ENCODE results near the gene PTPRK.

Gene PTPRK

DNA sequence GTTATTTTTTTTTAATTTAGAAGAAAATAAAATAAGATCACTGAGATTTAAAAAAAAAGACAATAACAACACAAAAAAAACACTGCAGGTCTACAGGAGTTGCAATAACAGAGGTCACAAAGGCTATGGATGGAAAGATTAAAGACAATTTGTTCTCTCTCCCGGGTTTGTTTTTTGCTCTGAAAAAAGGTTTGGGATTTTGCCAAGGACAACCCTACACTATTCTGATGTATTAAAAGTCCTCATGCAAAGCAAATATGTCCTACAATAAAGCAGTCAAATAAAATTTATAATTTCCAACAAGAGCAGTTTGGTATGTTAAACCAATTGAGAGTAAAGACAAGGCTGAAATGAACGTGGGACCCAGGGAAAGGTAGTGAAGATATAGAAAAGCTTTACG is 55.6 kb downstream of the PTPRK start:
- FAIRE-seq, result no peak
- no peak for DNase-seq (ENCODE audit: insufficient read length, low spot score)
- TF ChIP-seq TAF1 (IDR thresholded peaks at IDR 0.05; ENCODE audit: low read depth, low read length), result no peak
- no peak for TF ChIP-seq POLR2A (IDR thresholded peaks at IDR 0.05; ENCODE audit: low read depth, low read length)
- TF ChIP-seq PAX5 (IDR thresholded peaks at IDR 0.05; ENCODE audit: insufficient read depth, low read length, severe bottlenecking), result no peak
- TF ChIP-seq POLR2AphosphoS5 (IDR thresholded peaks at IDR 0.05; ENCODE audit: low read depth, low read length), result no peak
- TF ChIP-seq POU2F2 (IDR thresholded peaks at IDR 0.05; ENCODE audit: low read depth, low read length), result no peak
- TF ChIP-seq SPI1 (IDR thresholded peaks at IDR 0.05; ENCODE audit: low read depth, low read length), result no peak

GRCh38 chr6:128463942-128464341 is 56.5 kb downstream of the PTPRK start:
- no peak for FAIRE-seq
- TF ChIP-seq POLR2AphosphoS5 (IDR thresholded peaks at IDR 0.05; ENCODE audit: low read depth, low read length), result no peak
- no peak for TF ChIP-seq TAF1 (IDR thresholded peaks at IDR 0.05; ENCODE audit: low read depth, low read length)
- no peak for TF ChIP-seq POLR2A (IDR thresholded peaks at IDR 0.05; ENCODE audit: low read depth, low read length)
- TF ChIP-seq POU2F2 (IDR thresholded peaks at IDR 0.05; ENCODE audit: low read depth, low read length), result no peak
- no peak for TF ChIP-seq SPI1 (IDR thresholded peaks at IDR 0.05; ENCODE audit: low read depth, low read length)
- no peak for TF ChIP-seq PAX5 (IDR thresholded peaks at IDR 0.05; ENCODE audit: insufficient read depth, low read length, severe bottlenecking)
- no peak for DNase-seq (ENCODE audit: insufficient read length, low spot score)

DNA sequence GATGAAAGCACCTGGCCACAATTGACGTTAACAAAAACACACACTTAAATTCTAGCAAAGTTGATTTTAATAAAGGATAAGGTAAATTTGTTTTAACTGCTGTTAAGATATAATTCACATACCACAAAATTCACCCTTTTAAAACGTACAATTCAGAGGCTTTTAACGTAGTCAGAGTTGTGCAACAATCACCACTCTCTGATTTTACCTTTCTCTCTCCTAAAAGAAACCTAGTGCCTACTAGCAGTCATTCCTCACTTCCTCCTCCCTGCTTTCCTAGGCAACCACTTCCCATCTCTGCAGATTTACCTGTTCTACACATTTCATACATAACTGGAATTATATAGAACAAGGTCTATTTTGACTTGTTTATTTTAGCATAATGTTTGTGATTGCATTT is 58.9 kb downstream of the PTPRK start:
- TF ChIP-seq SPI1 (IDR thresholded peaks at IDR 0.05; ENCODE audit: low read depth, low read length), result no peak
- no peak for TF ChIP-seq TAF1 (IDR thresholded peaks at IDR 0.05; ENCODE audit: low read depth, low read length)
- no peak for TF ChIP-seq POLR2A (IDR thresholded peaks at IDR 0.05; ENCODE audit: low read depth, low read length)
- TF ChIP-seq PAX5 (IDR thresholded peaks at IDR 0.05; ENCODE audit: insufficient read depth, low read length, severe bottlenecking), result no peak
- TF ChIP-seq POU2F2 (IDR thresholded peaks at IDR 0.05; ENCODE audit: low read depth, low read length), result no peak
- FAIRE-seq, result no peak
- DNase-seq (ENCODE audit: insufficient read length, low spot score), result no peak

- DNase-seq (ENCODE audit: insufficient read length, low spot score) (no peak), FAIRE-seq (no peak)
- TF ChIP-seq POLR2A (IDR thresholded peaks at IDR 0.05; ENCODE audit: low read depth, low read length) (no peak), POLR2AphosphoS5 (IDR thresholded peaks at IDR 0.05; ENCODE audit: low read depth, low read length) (no peak), SPI1 (IDR thresholded peaks at IDR 0.05; ENCODE audit: low read depth, low read length) (no peak), POU2F2 (IDR thresholded peaks at IDR 0.05; ENCODE audit: low read depth, low read length) (no peak)
Measured at GRCh38 chr6:128456510-128457230, 63.7 kb downstream of the PTPRK start.

GRCh38 chr6:128455959-128456358 is 64.4 kb downstream of the PTPRK start:
- no peak for DNase-seq (ENCODE audit: insufficient read length, low spot score)
- FAIRE-seq, result no peak
- TF ChIP-seq POLR2A (IDR thresholded peaks at IDR 0.05; ENCODE audit: low read depth, low read length) (no peak), PAX5 (IDR thresholded peaks at IDR 0.05; ENCODE audit: insufficient read depth, low read length, severe bottlenecking) (no peak), POU2F2 (IDR thresholded peaks at IDR 0.05; ENCODE audit: low read depth, low read length) (no peak), TAF1 (IDR thresholded peaks at IDR 0.05; ENCODE audit: low read depth, low read length) (no peak), POLR2AphosphoS5 (IDR thresholded peaks at IDR 0.05; ENCODE audit: low read depth, low read length) (no peak), SPI1 (IDR thresholded peaks at IDR 0.05; ENCODE audit: low read depth, low read length) (no peak)

DNA sequence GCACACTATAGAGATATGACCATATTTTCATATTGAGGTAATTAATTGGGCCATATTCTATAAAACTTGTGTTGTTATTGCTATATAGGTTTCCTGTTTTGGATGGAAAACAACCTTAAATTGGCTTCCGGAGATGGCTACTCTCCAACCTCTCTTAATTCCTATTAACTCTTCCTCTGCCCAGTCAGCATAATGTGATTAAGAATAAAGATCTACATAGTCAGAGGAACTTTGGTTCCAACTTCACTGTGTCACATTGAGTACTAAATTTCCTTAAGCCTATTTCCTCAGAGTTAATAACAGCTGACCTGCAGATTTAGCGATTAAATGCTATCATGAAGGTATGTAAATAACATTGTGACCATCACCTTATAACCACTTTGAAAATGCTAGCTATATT is 67.7 kb downstream of the PTPRK start:
- TF ChIP-seq TAF1 (IDR thresholded peaks at IDR 0.05; ENCODE audit: low read depth, low read length) (no peak), POLR2A (IDR thresholded peaks at IDR 0.05; ENCODE audit: low read depth, low read length) (no peak)
- DNase-seq (ENCODE audit: insufficient read length, low spot score) (no peak), FAIRE-seq (no peak)

DNA sequence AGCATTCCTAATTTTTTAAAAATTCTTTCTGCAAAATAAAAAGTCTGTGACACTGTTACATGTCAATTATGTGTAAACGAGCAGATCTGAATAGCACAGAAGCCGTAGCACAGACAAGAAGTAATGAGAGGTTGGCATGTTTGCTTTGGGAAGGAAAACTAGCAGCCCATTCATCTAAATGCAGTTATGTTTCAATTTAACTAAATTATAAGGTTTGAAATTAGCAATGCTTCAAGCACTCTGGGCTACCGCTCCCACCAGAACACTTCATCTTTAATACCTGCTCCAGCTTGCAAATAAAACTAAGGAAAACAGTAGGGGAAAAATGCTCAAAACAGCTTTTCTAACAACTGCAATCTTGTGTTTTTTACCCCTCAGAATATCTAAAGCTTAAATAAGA is 73.9 kb downstream of the PTPRK start:
- DNase-seq (ENCODE audit: insufficient read length, low spot score), result no peak
- FAIRE-seq, result no peak
- no peak for TF ChIP-seq POU2F2 (IDR thresholded peaks at IDR 0.05; ENCODE audit: low read depth, low read length)
- TF ChIP-seq PAX5 (IDR thresholded peaks at IDR 0.05; ENCODE audit: insufficient read depth, low read length, severe bottlenecking), result no peak
- no peak for TF ChIP-seq POLR2A (IDR thresholded peaks at IDR 0.05; ENCODE audit: low read depth, low read length)
- no peak for TF ChIP-seq SPI1 (IDR thresholded peaks at IDR 0.05; ENCODE audit: low read depth, low read length)
- no peak for TF ChIP-seq POLR2AphosphoS5 (IDR thresholded peaks at IDR 0.05; ENCODE audit: low read depth, low read length)
- no peak for TF ChIP-seq TAF1 (IDR thresholded peaks at IDR 0.05; ENCODE audit: low read depth, low read length)

DNA sequence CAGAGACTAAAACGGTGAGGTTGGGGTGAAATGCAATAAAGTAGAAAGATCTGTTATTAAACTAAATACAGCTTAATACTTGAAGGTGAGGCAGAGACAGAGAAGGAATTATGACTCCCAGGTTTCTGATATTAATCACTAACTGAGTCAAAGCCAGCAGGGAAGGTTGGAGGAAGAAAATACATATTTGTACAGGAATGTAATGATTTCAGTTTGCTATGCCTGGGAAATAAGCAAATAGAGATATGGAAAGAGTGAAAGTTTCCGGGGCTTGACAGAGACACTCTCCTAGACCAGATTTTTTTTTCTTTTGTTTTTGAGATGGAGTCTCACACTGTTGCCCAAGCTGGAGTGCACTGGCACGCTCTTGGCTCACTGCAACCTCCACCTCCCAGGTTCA is 76.8 kb downstream of the PTPRK start:
- no peak for FAIRE-seq

DNA sequence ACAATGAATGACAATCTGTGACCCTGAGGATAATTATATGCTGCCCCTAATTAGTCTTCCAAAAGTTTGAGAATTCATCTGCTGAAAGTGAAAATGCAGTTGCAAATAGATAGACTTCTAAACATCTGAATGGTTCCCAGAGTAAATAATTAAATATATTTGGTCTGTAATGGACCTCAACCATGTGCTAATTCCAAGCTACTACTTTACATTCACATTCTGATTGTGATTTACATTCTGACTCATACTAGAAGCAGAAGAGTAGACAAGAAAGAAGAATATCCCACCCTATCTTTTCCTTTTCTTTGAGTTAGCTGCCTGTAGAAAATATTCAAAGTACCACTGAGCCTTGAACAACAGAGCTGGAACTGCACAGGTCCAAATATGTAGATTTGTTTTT is 80.8 kb downstream of the PTPRK start:
- no peak for DNase-seq (ENCODE audit: insufficient read length, low spot score)
- no peak for FAIRE-seq
- no peak for TF ChIP-seq TAF1 (IDR thresholded peaks at IDR 0.05; ENCODE audit: low read depth, low read length)
- no peak for TF ChIP-seq POLR2AphosphoS5 (IDR thresholded peaks at IDR 0.05; ENCODE audit: low read depth, low read length)
- no peak for TF ChIP-seq POU2F2 (IDR thresholded peaks at IDR 0.05; ENCODE audit: low read depth, low read length)
- TF ChIP-seq POLR2A (IDR thresholded peaks at IDR 0.05; ENCODE audit: low read depth, low read length), result no peak
- TF ChIP-seq PAX5 (IDR thresholded peaks at IDR 0.05; ENCODE audit: insufficient read depth, low read length, severe bottlenecking), result no peak
- TF ChIP-seq SPI1 (IDR thresholded peaks at IDR 0.05; ENCODE audit: low read depth, low read length), result no peak

More for the DNA sequence above, 76.8 kb downstream of the PTPRK start:
- no peak for TF ChIP-seq POU2F2 (IDR thresholded peaks at IDR 0.05; ENCODE audit: low read depth, low read length)
- TF ChIP-seq POLR2AphosphoS5 (IDR thresholded peaks at IDR 0.05; ENCODE audit: low read depth, low read length), result no peak
- DNase-seq (ENCODE audit: insufficient read length, low spot score), result no peak

DNA sequence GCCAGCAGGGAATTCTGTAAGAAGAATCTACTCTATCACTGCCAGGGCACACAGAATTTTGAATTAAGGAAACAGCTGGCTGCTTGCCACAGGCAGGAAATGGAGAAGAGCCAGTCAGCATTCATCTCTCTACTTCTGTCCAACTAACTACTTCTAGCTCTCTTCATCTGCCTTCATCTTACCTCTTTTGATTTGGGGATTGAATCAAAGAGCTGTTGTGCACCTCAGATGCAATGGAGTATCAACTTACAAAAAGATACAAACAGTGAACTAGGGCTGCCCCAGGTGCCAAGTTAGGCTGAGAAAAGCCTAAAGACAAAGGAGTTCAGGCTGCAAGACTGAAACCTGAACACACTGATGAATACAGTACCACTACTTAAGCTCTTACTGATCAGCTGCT is 82.0 kb downstream of the PTPRK start:
- DNase-seq (ENCODE audit: insufficient read length, low spot score) (no peak), FAIRE-seq (no peak)
- no peak for TF ChIP-seq POLR2AphosphoS5 (IDR thresholded peaks at IDR 0.05; ENCODE audit: low read depth, low read length)
- TF ChIP-seq SPI1 (IDR thresholded peaks at IDR 0.05; ENCODE audit: low read depth, low read length), result no peak
- TF ChIP-seq PAX5 (IDR thresholded peaks at IDR 0.05; ENCODE audit: insufficient read depth, low read length, severe bottlenecking), result no peak
- TF ChIP-seq POLR2A (IDR thresholded peaks at IDR 0.05; ENCODE audit: low read depth, low read length), result no peak
- no peak for TF ChIP-seq POU2F2 (IDR thresholded peaks at IDR 0.05; ENCODE audit: low read depth, low read length)
- no peak for TF ChIP-seq TAF1 (IDR thresholded peaks at IDR 0.05; ENCODE audit: low read depth, low read length)

Data from GM12891 (cell line).